KMS-11 (cell line): Measurements from ENCODE around the gene ACP4.

Experiments
- H2AFZ ChIP-seq: fragments of 200-600 bp; sonication (generic); 2 replicates; pipeline ENCODE4 v1.6.1; 2016; ENCODE audit warnings: antibody characterized with exemption, mixed run types, low read depth
- H3K27ac ChIP-seq: fragments of 200-600 bp; sonication (generic); 2 replicates; pipeline ENCODE4 v1.6.1; 2016; ENCODE audit warnings: mild to moderate bottlenecking, mixed run types
- H3K27me3 ChIP-seq: fragments of 200-600 bp; sonication (generic); 2 replicates; pipeline ENCODE4 v1.6.1; 2017; ENCODE audit warnings: mild to moderate bottlenecking, low read depth, mixed run types, moderate library complexity; ENCODE audit not compliant: insufficient read depth
- H3K36me3 ChIP-seq: fragments of 200-600 bp; sonication (generic); 2 replicates; pipeline ENCODE4 v1.6.1; 2017; ENCODE audit warnings: mild to moderate bottlenecking, mixed run types; ENCODE audit not compliant: insufficient read depth
- H3K4me1 ChIP-seq: fragments of 200-600 bp; sonication (generic); 2 replicates; pipeline ENCODE4 v1.6.1; 2016; ENCODE audit warnings: mild to moderate bottlenecking, low read depth, mixed run types; ENCODE audit not compliant: poor library complexity, severe bottlenecking
- H3K4me2 ChIP-seq: fragments of 200-600 bp; sonication (generic); 2 replicates; pipeline ENCODE4 v1.7.0; 2016; ENCODE audit warnings: mild to moderate bottlenecking, mixed run types
- H3K4me3 ChIP-seq: fragments of 200-600 bp; sonication (generic); IDR thresholded peaks from 2 replicates; pipeline ENCODE4 v1.6.1; 2017; ENCODE audit warnings: low read depth, low read length, mixed read lengths; ENCODE audit not compliant: insufficient read depth
- H3K79me2 ChIP-seq: fragments of 200-600 bp; sonication (generic); 2 replicates; pipeline ENCODE4 v1.6.1; 2016; ENCODE audit warnings: low read depth, mixed run types; ENCODE audit not compliant: insufficient read depth
- H3K9ac ChIP-seq: fragments of 200-600 bp; sonication (generic); 2 replicates; pipeline ENCODE4 v1.6.1; 2016; ENCODE audit warnings: mild to moderate bottlenecking, mixed run types
- H4K20me1 ChIP-seq: fragments of 200-600 bp; sonication (generic); 2 replicates; pipeline ENCODE4 v1.6.1; 2016; ENCODE audit warnings: mild to moderate bottlenecking, mixed run types; ENCODE audit not compliant: insufficient read depth
- TF ChIP-seq, protein P1 (sequence below): fragments of 200-600 bp; sonication (generic); conservative IDR thresholded peaks from 2 replicates; pipeline ENCODE4 v1.6.1; 2017; ENCODE audit warnings: low read depth, mild to moderate bottlenecking, antibody characterized with exemption, low read length, moderate library complexity, mixed read lengths

Gene ACP4

GRCh38 chr19:50798659-50799546, 8.7 kb downstream of the ACP4 start:
- no peak overlapping the region for H3K4me3 ChIP-seq
- H4K20me1 ChIP-seq: peaks cover 28% of the 10 kb centered on the region; the same call in 1 of the 2 replicates
- no peak overlapping the region for H2AFZ ChIP-seq
- peaks cover 41% of the 10 kb centered on the region for H3K79me2 ChIP-seq
- no peak overlapping the region for H3K9ac ChIP-seq
- H3K4me1 ChIP-seq: peaks cover 65% of the 10 kb centered on the region
- H3K4me2 ChIP-seq: no peak overlapping the region
- TF ChIP-seq, protein P1, sequence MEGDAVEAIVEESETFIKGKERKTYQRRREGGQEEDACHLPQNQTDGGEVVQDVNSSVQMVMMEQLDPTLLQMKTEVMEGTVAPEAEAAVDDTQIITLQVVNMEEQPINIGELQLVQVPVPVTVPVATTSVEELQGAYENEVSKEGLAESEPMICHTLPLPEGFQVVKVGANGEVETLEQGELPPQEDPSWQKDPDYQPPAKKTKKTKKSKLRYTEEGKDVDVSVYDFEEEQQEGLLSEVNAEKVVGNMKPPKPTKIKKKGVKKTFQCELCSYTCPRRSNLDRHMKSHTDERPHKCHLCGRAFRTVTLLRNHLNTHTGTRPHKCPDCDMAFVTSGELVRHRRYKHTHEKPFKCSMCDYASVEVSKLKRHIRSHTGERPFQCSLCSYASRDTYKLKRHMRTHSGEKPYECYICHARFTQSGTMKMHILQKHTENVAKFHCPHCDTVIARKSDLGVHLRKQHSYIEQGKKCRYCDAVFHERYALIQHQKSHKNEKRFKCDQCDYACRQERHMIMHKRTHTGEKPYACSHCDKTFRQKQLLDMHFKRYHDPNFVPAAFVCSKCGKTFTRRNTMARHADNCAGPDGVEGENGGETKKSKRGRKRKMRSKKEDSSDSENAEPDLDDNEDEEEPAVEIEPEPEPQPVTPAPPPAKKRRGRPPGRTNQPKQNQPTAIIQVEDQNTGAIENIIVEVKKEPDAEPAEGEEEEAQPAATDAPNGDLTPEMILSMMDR: no peak
- H3K27ac ChIP-seq: no peak overlapping the region
- H3K27me3 ChIP-seq: no peaks in the 10 kb centered on the region
- H3K36me3 ChIP-seq: peaks cover 14% of the 10 kb centered on the region; the same call in 1 of the 2 replicates

DNA sequence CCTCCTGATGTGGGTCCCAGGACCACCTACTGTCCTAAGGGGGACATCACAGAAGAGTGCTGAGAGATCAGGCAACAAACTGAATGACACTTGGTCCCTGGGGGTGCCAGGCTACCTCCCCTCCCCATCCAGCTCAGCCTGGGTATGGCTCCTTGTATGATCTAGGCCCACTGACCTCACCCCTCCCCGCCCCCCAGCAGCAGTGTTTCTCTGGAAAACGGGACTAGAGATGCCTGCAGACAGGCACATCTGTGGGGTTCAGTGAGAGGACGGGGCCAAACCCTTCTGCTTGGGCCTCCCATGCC, 9.3 kb downstream of the ACP4 start:
- H3K4me3 ChIP-seq: no peak overlapping the region
- no peak overlapping the region for H3K9ac ChIP-seq
- H3K4me1 ChIP-seq: peaks cover 59% of the 10 kb centered on the region
- H4K20me1 ChIP-seq: peaks cover 28% of the 10 kb centered on the region; the same call in 1 of the 2 replicates
- TF ChIP-seq, protein P1: no peak
- peaks cover 14% of the 10 kb centered on the region; the same call in 1 of the 2 replicates for H3K36me3 ChIP-seq
- no peak overlapping the region for H3K4me2 ChIP-seq
- H3K27me3 ChIP-seq: no peaks in the 10 kb centered on the region
- H3K79me2 ChIP-seq: peaks cover 47% of the 10 kb centered on the region
- no peak overlapping the region for H3K27ac ChIP-seq
- no peak overlapping the region for H2AFZ ChIP-seq

DNA sequence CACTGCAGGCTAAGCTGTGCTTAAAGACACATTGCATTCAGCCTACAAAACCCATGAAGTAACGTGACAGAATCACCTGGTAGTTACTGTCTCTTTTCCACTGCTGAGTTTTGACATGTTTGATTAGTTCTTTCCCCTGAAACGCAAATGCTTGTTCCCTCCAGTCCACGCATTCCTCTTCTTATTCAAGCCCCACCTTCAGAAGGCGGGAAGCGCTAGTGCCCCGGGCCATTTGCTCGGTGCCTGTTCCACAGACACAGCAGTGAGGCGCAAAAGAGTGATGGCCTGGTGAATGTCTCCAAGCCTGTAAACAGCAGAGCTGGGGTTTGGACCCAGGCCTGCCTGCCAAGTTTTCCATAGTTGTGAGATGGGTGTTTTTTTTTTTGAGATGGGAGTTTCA, 10.9 kb downstream of the ACP4 start:
- H2AFZ ChIP-seq: no peak overlapping the region
- peaks cover 48% of the 10 kb centered on the region for H3K4me1 ChIP-seq
- H3K4me3 ChIP-seq: no peak overlapping the region
- no peaks in the 10 kb centered on the region for H3K27me3 ChIP-seq
- H3K27ac ChIP-seq: no peak overlapping the region
- TF ChIP-seq, protein P1: no peak
- no peak overlapping the region; the same call in 1 of the 2 replicates for H3K4me2 ChIP-seq
- peaks cover 28% of the 10 kb centered on the region; the same call in 1 of the 2 replicates for H4K20me1 ChIP-seq
- peaks cover 14% of the 10 kb centered on the region; the same call in 1 of the 2 replicates for H3K36me3 ChIP-seq
- peaks cover 47% of the 10 kb centered on the region for H3K79me2 ChIP-seq
- H3K9ac ChIP-seq: no peak overlapping the region

GRCh38 chr19:50803633-50804419, 13.6 kb downstream of the ACP4 start:
- peak overlapping the region; percentile 62 for H2AFZ ChIP-seq
- H3K4me3 ChIP-seq: no peak overlapping the region
- H3K27me3 ChIP-seq: no peaks in the 10 kb centered on the region
- peak overlapping the region; percentile 98 for H3K27ac ChIP-seq
- peaks cover 47% of the 10 kb centered on the region for H3K79me2 ChIP-seq
- H3K4me1 ChIP-seq: peaks cover 31% of the 10 kb centered on the region
- TF ChIP-seq, protein P1: no peak
- H3K4me2 ChIP-seq: peak overlapping the region; percentile 99
- peaks cover 12% of the 10 kb centered on the region; the same call in 1 of the 2 replicates for H3K36me3 ChIP-seq
- peak overlapping the region; percentile 99 for H3K9ac ChIP-seq
- peaks cover 17% of the 10 kb centered on the region; the same call in 1 of the 2 replicates for H4K20me1 ChIP-seq
